Progenitor cell of endocrine pancreas (in vitro differentiated cells): Measurements from ENCODE around the gene NMNAT3. TPM values are rescaled to one million over a fixed set of nuclear protein-coding genes. Genes with fewer than 3 reads are reported as not detected.

Experiments
- DNase-seq: peaks from one replicate; pipeline ENCODE4 v3.0.0; 2021; ENCODE audit warnings: low spot score; ENCODE audit not compliant: unreplicated experiment
- H3K27ac Mint-ChIP-seq: 2 replicates; pipeline ENCODE4 v1.8.0; 2021; ENCODE audit warnings: mild to moderate bottlenecking, moderate library complexity, mixed read lengths
- H3K27me3 Mint-ChIP-seq: 2 replicates; pipeline ENCODE4 v1.8.0; 2021; ENCODE audit warnings: mixed read lengths
- H3K36me3 Mint-ChIP-seq: 2 replicates; pipeline ENCODE4 v1.8.0; 2022; ENCODE audit warnings: mixed read lengths; ENCODE audit not compliant: insufficient read depth
- H3K4me1 Mint-ChIP-seq: 2 replicates; pipeline ENCODE4 v1.8.0; 2021; ENCODE audit warnings: low read depth, mixed read lengths
- H3K4me3 Mint-ChIP-seq: 2 replicates; pipeline ENCODE4 v1.8.0; 2021; ENCODE audit warnings: low read depth, mild to moderate bottlenecking, moderate library complexity, mixed read lengths
- H3K9me3 Mint-ChIP-seq: 2 replicates; pipeline ENCODE4 v1.8.0; 2021; ENCODE audit warnings: low read depth, mixed read lengths
- CTCF ChIP-seq: fragments of 200-600 bp; sonication (generic); IDR thresholded peaks from one replicate; pipeline ENCODE4 v1.5.0; 2021; ENCODE audit warnings: antibody characterized with exemption, mild to moderate bottlenecking; ENCODE audit not compliant: unreplicated experiment
- total RNA-seq: library from RNA; stranded (reverse); gene quantifications from 2 replicates; pipeline ENCODE4 v1.2.1, GENCODE V29; 2021

NMNAT3 gene
- total RNA-seq, 1 donor from 2014 or later = 3.5 TPM

GRCh38 chr3:139715166-139715565 is 37.4 kb upstream of the NMNAT3 start:
- peaks cover 3% of the 10 kb centered on the region for H3K4me1 Mint-ChIP-seq
- no peak for TF ChIP-seq CTCF
- DNase-seq = no peak
- H3K9me3 Mint-ChIP-seq = no peaks in the 10 kb centered on the region
- H3K27ac Mint-ChIP-seq = no peak overlapping the region
- no peak overlapping the region for H3K4me3 Mint-ChIP-seq
- peaks cover 11% of the 10 kb centered on the region for H3K27me3 Mint-ChIP-seq
- H3K36me3 Mint-ChIP-seq = no peaks in the 10 kb centered on the region

GRCh38 chr3:139710212-139710611 is 32.4 kb upstream of the NMNAT3 start:
- Mint-ChIP-seq H3K9me3 (no peaks in the 10 kb centered on the region), H3K36me3 (no peaks in the 10 kb centered on the region), H3K27ac (no peak overlapping the region), H3K27me3 (peaks cover 25% of the 10 kb centered on the region), H3K4me3 (no peak overlapping the region), H3K4me1 (no peaks in the 10 kb centered on the region)
- no peak for DNase-seq
- TF ChIP-seq CTCF = no peak

- no peaks in the 10 kb centered on the region for H3K4me1 Mint-ChIP-seq
- DNase-seq = no peak
- H3K9me3 Mint-ChIP-seq = no peaks in the 10 kb centered on the region
- H3K4me3 Mint-ChIP-seq = no peak overlapping the region
- H3K27ac Mint-ChIP-seq = no peak overlapping the region
- peaks cover 43% of the 10 kb centered on the region for H3K27me3 Mint-ChIP-seq
- no peaks in the 10 kb centered on the region for H3K36me3 Mint-ChIP-seq
- TF ChIP-seq CTCF = no peak
Measured at GRCh38 chr3:139705631-139706030, 27.9 kb upstream of the NMNAT3 start.

- no peak for TF ChIP-seq CTCF
- Mint-ChIP-seq H3K9me3 (no peaks in the 10 kb centered on the region), H3K27me3 (peaks cover 10% of the 10 kb centered on the region), H3K4me1 (no peaks in the 10 kb centered on the region), H3K36me3 (no peaks in the 10 kb centered on the region), H3K27ac (no peak overlapping the region), H3K4me3 (no peak overlapping the region)
- no peak for DNase-seq
Measured at GRCh38 chr3:139696314-139696604, 18.5 kb upstream of the NMNAT3 start.

GRCh38 chr3:139695426-139696313 is 17.9 kb upstream of the NMNAT3 start:
- no peak for TF ChIP-seq CTCF
- no peak for DNase-seq
- H3K27ac Mint-ChIP-seq = no peak overlapping the region
- H3K4me1 Mint-ChIP-seq = no peaks in the 10 kb centered on the region
- H3K4me3 Mint-ChIP-seq = no peak overlapping the region
- no peaks in the 10 kb centered on the region for H3K9me3 Mint-ChIP-seq
- H3K27me3 Mint-ChIP-seq = peaks cover 8% of the 10 kb centered on the region
- H3K36me3 Mint-ChIP-seq = no peaks in the 10 kb centered on the region
